ENCODE measurements around the gene DNAJC21.

GRCh38 chr5:34959323-34959722 lies 30.0 kb downstream of the DNAJC21 start:
- TF ChIP-seq ZBTB33 (IDR thresholded peaks at IDR 0.05), result no peak
- TF ChIP-seq CTCF (IDR thresholded peaks at IDR 0.05; ENCODE audit: low read depth, low read length, missing input control), result no peak
